HG03565 (cell line): Measurements from ENCODE around the gene TBCD.

Source experiments
- ATAC-seq: cut with Tn5 transposase; IDR thresholded peaks from one replicate; pipeline ENCODE4 v1.9.1; 2021; ENCODE audit warnings: mild to moderate bottlenecking, moderate library complexity; ENCODE audit not compliant: unreplicated experiment

The TBCD gene

DNA sequence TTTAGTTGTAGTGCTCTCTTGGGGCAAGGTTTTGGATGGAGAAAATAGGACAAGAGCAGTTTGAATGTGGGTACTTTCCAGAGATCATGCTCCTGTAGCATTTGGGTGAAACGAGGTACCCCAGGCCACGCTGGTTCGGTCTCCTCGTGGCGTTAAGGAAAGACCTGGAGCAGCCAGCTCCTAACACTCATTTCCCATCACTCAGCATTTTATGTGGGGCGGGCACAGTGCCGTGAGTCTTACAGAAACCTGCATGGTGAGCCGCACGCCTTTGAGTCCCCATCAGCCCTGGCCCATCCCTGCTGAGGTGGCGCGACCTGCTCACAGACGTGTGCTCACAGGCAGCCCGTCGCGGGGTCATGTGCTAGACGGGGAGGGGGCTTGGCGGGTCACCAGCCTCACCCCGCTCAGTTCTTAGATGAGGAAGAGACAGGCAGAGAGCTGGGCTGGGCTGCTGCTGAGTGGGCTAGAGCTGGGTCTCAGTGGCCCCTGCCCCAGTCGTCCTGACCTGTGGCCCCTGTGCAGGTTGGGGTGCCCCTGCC is 37.3 kb downstream of the TBCD start:
- ATAC-seq: no peak

DNA sequence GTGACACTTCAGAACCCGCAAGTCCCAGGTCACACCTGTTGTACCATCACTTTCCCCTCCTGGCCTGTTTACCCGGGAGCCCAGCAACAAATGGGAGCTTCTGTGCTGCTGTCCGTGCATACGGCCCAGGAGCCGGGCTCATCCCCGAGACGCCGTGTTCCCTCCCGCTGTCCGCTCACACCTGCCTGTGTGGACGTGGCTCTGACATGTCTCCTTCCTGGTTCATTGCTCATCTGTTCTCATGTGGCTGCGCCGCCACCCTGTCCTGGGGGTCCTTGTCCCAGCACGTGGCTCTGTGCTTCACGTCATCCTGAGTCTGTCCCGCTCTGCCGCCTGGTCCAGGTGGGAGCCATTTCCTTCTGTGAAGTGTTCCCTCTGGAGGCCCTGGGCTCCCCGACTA is 37.9 kb downstream of the TBCD start:
- ATAC-seq: no peak

DNA sequence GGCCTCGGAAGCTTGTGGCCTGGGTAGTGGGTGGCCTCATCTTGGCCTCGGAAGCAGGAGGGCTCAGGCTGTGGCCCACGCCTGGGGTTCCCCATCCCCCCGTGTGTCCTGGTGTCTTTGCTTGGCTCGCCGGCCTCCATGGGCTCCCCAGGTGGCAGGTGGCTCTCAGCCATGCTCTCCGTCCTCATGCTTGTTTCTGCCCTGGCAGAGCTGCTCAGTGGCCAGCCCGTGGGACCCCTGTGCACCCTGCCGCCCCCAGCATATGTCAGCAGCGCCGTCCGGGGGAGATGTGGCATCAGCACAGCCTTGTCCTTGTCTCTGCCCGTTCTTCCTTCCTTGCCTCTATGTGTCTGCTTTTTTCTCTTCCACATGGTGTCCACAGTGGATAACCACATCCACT is 38.5 kb downstream of the TBCD start:
- no peak for ATAC-seq

DNA sequence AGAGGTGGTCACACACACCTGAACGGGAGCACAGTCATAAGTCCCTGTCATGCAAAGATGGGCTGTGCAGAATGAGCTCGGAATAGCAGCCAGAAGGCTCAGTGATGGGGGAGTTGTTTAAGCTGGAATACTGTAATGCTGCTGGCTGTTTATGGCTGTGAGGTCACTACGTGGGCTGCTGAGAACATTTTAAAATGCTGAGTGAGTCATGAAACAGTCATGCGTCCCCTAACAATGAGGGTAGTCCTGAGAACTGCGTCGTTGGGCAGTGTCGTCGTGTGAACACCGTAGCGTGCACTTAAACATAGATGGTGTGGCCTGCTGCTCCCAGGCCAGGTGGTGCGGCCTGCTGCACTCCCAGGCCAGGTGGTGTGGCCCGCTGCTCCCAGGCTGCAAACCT is 39.7 kb downstream of the TBCD start:
- no peak for ATAC-seq

DNA sequence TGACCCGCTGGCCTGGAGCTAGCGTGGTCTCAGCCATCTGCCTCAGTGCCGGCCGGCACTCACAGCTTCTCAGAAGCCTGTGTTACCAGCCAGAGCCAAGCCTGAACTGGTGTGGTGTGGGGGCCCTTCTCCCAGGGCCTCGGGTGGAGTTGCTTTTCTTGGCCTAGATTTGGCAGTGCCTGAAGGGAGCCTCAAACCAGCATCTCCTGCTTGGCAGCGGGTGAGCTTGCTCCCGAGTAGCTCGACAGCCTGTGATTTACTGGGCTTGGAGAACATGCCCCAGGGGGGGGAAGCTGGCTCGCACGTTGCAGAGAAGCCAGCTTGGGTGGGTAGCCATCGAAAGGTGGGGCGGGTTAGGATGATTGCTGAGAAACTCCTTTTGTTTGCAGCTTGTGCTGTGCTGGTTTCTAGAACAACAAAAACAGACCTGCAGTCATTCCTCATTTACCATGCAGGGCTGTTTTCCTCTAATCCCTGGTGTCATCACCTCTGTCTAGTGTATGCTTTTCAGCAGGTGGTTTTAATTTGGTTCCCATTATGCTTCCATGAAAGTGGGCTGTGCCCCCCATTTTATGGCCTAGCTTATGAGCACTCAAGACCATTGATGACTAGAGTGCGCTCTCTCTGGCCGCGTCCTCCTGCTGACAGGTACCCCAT is 42.2 kb downstream of the TBCD start:
- no peak for ATAC-seq

DNA sequence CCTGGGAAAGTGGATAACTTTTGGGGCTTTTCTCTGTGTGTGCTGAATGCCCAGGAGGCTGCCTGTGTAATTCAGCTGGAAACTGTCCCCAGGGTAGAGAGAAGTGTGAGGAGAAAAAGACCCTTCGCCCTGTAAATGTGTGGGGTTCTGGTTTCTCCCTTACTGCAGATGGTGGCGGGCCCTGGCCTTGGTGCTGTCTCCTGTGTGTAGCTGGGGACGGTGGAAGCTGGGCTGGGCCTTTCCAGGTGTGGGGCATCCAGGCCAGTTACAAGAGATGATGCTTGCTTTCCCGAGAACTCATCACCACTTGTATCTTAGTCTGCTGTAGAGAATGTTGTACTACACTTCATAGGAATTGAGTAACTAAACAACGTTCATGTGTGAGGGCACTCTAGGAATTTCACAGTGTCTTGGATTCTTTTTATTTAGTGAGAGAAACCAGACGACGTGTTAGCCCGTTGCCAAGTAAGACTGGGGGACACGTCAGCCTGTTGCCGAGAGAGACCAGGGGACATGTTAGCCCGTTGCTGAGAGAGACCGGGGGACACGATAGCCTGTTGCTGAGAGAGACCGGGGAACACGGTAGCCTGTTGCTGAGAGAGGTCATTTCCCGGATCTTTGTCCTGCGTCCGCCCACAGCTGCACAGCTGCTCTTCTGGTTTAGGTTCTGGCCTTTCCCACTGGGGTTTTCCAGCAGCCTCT is 43.1 kb downstream of the TBCD start:
- no peak for ATAC-seq

DNA sequence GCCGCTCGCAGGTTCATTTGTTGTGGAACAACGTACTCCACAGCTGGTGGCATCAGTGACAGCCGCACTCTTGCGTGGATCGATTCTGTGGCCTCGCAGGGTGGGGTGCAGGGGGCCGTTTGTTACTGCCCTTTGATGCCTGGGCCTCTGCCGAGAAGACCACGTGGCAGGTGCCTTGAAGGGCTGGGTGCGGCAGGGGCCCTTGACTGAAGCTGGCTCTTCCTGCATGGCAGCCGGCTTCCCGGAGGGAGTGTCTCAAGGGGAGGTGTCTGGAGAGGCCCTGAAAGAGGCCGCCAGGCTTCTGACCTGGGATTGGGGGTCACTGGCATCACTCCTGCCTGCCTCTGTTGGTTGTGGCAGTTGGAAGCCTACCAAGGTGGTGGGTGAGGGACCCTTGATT is 43.8 kb downstream of the TBCD start:
- ATAC-seq: no peak

DNA sequence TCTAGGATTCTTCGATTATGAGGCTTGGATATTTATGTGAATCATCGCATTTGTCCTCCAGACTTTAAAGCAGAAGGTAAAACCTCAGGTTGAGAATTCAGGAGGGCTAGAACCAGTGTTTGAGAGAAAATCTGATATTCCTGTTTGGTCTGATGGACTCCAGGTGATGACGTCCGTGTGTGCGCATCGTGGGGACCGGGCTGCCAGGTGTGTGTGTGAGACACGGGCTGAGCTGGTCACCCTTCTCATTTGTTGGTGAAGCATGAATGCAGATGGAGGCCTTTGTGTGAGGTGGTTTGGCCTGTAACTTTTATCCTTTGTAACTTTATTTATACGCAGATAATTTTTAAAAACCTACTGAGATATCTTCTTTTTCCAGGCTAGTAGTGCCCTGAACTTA is 45.2 kb downstream of the TBCD start:
- ATAC-seq: no peak

DNA sequence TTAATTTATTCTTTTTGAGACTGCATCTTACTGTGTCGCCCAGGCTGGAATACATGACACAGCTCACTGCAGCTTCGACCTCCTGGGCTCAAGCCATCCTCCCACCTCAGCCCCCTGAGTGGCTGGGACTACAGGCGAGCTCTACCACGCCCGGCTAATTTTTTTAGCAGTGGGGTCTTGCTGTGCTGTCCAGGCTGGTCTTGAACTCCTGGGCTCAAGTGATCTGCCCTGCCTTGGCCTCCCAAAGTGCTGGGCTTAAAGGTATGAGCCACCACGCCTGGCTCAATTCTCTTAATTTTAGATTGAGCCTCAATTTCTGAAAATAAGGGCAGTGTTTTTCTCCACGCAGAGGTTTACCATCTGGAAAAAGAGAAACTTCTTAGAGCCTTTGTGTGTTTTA is 46.9 kb downstream of the TBCD start:
- no peak for ATAC-seq

DNA sequence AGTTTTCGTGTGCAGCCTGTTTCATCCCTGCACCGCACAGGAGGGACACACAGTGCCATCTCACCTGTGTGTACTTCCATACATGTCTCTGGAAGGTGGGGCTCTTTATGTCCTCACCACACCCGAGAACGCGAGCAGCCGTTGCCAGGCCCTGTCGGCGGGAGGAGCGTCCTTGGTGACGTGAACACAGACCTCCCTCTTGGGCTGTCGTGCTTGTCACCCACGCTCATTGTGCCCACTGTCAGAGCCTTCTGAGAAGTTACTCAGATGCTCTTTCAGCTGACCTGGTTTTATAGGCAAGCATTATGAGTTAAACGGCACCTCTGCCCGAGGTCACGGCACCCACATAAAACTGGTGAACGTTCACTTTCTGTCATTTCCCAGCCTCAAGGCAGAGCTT is 47.7 kb downstream of the TBCD start:
- no peak for ATAC-seq

DNA sequence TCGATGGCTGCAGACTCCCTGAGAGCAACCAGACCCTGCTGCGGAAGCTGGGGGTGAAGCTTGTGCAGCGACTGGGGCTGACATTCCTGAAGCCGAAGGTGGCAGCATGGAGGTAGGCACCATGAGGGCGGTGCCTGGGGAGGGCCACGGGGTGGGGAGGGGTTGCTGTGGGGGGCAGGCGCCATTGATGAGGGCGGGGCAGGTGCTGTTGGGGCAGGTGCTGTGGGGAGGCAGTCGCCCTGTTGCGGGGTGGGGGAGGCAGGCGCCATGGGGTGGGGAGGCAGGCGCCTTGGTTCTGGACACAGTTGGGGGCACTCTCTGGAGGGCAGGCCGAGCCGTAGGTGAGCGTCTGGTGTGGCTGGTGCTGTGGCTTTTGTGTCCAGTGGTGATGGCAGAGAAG is 49.0 kb downstream of the TBCD start:
- no peak for ATAC-seq

DNA sequence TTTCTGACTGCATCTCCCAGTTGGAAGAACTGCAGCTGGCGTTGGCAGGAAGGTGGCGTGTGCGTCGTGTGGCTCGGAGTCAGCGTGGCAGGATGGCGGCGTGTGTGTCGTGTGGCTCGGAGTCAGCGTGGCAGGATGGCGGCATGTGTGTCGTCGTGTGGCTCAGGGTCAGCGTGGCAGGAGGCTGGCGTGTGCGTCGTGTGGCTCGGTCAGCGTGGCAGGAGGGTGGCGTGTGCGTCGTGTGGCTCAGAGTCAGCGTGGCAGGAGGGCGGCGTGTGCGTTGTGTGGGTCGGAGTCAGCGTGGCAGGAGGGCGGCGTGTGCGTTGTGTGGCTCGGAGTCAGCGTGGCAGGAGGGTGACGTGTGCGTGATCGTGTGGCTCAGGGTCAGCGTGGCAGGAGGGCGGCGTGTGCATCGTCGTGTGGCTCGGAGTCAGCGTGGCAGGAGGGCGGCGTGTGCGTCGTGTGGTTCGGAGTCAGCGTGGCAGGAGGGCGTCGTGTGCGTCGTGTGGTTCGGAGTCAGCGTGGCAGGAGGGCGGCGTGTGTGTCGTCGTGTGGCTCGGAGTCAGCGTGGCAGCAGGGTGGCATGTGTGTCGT is 49.6 kb downstream of the TBCD start:
- no peak for ATAC-seq

DNA sequence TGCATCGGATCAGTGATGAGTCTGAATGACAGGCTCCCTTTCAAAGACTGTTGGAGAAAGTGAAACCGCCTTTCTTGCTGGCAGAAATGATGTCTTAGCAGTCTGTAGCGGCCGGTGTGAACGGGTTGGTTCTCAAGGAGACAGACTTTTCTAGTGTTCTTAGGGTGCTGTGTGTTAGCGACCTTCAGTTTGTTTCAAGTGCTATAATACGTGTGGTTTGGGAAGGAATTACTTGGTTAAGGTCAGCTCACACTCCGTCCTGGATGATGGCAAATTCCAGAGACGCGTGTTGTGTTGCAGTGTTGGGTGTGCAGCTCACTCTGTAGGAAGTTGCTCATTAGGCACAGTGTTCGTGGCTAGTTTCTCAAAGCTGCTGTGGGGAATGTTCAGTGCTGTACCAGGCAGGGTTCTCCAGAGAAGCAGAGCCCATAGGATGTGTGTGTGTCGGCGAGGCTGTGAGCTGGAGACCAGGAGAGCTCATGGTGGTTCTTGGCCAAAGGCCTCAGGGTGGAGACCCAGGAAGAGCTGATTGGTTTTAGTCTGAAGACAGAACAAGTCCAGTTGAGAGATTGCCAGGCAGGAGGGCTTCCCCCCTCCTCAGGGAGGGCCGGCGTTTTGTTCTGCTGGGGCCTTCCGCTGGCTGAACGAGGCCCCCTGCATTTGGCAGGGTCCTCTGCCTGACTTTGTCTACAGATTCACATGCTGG is 50.4 kb downstream of the TBCD start:
- ATAC-seq: no peak

DNA sequence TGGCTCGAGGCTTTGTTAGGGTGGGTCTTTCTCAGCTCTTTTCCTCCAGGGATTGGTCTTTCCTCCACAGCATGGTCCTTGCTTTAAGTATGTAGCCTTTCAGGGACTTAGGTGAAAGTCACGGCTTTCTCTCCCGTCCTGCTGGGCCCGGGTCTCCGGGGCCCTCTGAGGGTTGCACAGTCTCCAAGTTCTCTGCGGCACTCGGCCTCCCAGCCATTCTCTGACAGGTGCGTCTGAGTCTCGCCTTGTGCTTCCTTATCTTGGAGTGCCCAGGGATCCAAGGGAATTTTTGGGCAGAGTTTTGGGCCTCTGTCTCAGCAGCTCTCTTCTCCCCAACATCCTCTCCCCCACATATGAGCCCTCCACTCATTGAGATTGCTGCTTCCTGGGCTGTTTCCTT is 51.3 kb downstream of the TBCD start:
- ATAC-seq: no peak

DNA sequence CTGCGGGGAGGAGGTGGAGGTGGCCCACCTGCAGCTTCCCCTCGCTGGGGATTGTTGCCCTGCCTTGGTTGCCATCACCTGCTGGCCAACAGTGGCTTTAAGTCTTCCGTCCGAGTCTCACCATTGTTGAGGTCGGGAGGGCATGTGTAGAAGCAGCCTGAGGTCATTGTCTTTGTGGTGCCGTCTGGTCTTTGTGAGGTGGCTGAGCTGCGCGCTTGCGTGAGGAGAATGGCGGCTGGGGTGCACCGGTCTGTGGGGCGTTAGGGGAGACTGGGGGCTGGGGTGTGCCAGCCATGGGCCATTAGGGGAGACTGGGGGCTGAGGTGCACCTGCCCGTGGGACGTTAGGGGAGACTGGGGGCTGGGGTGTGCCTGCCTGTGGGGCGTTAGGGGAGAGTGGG is 51.7 kb downstream of the TBCD start:
- ATAC-seq: no peak

DNA sequence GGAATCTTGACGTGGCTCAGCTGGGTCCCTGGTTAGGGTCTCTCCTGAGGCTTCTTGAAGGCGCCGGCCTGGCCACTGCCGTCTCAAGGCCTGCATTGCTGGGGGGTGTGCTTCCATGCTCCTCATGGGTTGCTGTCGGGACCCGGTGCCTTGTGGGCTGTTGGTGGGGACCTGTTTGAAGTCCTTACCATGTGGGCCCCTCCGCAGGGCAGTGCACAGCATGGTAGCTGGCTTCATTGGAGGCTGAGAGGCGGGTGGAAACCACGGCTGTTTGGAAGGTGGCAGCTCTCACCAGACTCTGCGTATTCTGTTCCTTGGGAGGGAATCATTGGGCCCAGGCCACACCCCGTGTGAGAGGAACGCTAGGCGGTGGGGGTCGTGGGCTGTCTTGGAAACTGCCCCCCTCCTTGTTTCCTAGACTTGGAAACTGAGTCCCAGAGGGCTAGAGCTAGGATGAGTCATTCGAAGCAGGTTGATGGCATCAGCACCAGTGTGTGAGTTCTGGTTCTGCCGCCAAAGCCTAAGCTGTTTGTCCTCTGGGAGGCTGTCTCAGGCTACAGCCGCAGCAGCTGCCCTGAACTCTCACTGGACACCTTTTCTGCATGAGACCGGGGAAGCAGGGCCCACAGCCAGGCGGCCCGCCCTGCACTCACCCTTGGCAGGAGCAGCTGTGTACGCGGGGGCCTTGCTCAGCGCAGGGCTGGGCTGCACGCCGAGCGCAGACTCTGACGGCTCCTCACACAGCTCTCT is 52.8 kb downstream of the TBCD start:
- no peak for ATAC-seq

DNA sequence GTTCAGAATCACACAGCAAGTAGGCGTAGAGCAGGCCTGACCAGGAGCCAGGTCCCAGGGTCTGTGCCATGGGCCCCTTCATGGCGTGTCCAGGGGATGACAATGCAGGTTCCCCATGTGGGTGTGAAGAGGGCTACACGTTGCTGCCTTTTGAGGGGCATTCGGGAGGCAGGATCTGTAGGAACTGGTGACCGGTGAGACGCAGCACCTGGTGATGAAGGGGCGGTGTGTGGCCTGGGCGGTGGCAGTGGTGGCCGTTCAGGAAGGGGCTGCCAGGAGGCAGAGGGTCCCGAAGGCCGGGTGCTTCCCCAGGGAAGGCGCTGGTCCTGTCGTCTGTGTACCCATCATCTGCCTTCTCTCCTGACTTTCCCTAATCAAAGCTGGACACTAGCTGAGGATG is 53.4 kb downstream of the TBCD start:
- no peak for ATAC-seq

DNA sequence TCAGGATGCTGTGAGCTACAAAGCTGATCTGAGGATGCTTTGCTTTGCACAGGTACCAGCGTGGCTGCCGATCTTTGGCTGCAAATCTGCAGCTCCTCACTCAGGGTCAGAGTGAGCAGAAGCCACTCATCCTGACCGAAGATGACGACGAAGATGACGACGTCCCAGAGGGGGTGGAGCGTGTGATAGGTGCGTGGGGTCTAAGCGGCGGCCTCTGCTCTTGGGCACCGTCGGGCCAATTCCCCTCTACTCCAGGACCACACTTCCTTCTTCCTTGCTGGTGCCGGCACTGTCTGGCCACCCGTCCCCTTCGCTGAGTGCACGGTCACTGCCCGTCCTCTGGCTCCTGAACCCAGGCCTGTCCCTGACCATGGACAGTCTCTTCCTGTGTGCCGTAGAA is 54.0 kb downstream of the TBCD start:
- no peak for ATAC-seq

DNA sequence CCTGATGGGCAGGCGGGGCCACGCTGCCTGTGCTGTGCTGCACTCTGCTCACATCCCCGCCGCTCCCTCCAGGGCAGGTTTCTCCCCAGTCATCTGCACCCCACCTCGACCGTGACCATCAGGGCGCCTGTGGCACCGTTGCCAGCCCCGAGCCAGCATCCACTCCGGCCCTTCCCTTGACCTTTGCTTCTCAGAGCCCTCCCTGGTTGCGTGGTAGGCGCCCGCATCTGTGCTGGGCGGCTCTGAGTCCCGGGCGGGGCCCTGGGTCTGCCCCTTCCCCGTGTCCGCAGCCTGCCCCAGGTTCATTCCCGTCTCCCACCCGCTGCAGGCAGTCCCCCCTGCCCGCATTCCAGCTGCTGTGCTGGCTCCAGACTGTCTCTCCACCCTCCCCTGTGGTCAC is 54.8 kb downstream of the TBCD start:
- ATAC-seq: no peak

DNA sequence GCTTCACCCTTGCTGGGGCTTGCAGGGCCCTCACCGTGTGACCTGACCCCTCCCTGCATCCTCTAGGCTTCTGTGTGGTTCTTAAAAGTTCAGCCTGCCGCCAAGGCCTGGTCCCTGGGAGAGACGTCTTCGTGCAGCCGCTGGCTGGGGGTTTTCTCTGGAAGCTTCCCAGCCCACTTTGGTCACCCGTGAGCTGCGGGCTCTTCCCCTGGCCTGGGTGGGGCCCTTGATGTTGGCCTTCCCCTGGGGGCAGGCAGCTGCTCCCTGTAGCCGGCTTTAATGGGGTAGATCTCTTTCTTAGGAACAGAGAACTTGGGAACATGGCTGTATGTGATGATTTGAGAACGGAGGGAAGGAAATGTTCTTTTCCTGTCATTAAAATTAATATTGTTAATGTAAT is 55.2 kb downstream of the TBCD start:
- ATAC-seq: no peak

DNA sequence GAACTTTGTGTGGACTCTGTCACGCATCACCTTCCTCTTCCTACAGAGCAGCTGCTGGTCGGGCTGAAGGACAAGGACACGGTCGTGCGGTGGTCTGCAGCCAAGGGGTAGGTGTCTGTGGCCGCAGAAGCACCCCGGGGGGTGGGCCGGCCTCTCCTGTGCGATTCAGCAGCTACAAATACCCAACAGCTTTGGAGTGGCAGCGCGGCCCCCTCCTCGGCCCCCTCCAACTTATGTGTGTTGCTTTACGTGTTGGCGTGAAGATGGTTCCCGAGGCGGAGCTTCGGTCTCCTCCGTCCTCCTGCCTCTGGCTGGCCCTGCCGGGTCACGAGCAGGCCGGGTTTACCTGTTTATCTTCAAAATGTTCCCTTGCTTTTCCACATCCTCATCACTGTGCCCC is 55.7 kb downstream of the TBCD start:
- ATAC-seq: no peak
